ENCODE results near the gene PRMT7. TPM values are rescaled to one million over a fixed set of nuclear protein-coding genes. Genes with fewer than 3 reads are reported as not detected.

Gene PRMT7
- total RNA-seq, 1 experiment from 2014 or later: 46.4 TPM

GRCh38 chr16:68282064-68282452 lies 28.8 kb upstream of the PRMT7 start:
- Histone ChIP-seq H3K9me3 (ENCODE audit: low read length) (no peaks in the 10 kb centered on the region), H3K79me2 (ENCODE audit: low read length) (peaks cover 18% of the 10 kb centered on the region; the same call in 1 of the 2 replicates), H3F3A (ENCODE audit: low read length, unreplicated experiment) (no peaks in the 10 kb centered on the region), H3K4me3 (ENCODE audit: low read length) (no peak overlapping the region), H3K27ac (ENCODE audit: low read length) (no peak overlapping the region), H4K20me1 (ENCODE audit: low read length) (no peaks in the 10 kb centered on the region), H3K27me3 (ENCODE audit: low read length) (no peaks in the 10 kb centered on the region), H2AFZ (ENCODE audit: low read length) (no peak overlapping the region), H3K4me2 (ENCODE audit: low read length) (no peak overlapping the region), H3K9me2 (replicated peaks; ENCODE audit: low read length) (no peaks in the 10 kb centered on the region), H3K36me3 (ENCODE audit: low read depth, low read length) (peaks cover 4% of the 10 kb centered on the region; the same call in 1 of the 2 replicates), H3K9ac (ENCODE audit: low read length) (no peak overlapping the region), H3K4me1 (ENCODE audit: insufficient read depth, low read length) (0 out of 2 replicates have a peak, but pooled peaks cover under 1% of the 10 kb centered on the region)
- no peak for TF ChIP-seq EZH2phosphoT487 (IDR thresholded peaks at IDR 0.05; ENCODE audit: borderline replicate concordance, low read length)
- BruUV-seq (replicated peaks): no TSS peak
- DNase-seq (no peak), ATAC-seq (no peak)
- CTCF ChIA-PET: no interaction called here
- intact Hi-C loops (cut with micrococcal nuclease): no loop called here
- POLR2A ChIA-PET (ENCODE audit: unreplicated experiment): no interaction called here

- ATAC-seq (no peak), DNase-seq (no peak)
- H3K27ac ChIP-seq (ENCODE audit: low read length): no peak overlapping the region
- no peaks in the 10 kb centered on the region for H3K27me3 ChIP-seq (ENCODE audit: low read length)
- H3K4me3 ChIP-seq (ENCODE audit: low read length): no peak overlapping the region
- H3K4me1 ChIP-seq (ENCODE audit: insufficient read depth, low read length): peaks cover 13% of the 10 kb centered on the region
- no peaks in the 10 kb centered on the region for H3F3A ChIP-seq (ENCODE audit: low read length, unreplicated experiment)
- ChIA-PET CTCF (no interaction called here), POLR2A (ENCODE audit: unreplicated experiment) (no interaction called here)
- no peaks in the 10 kb centered on the region for H4K20me1 ChIP-seq (ENCODE audit: low read length)
- H3K36me3 ChIP-seq (ENCODE audit: low read depth, low read length): peaks cover 10% of the 10 kb centered on the region; the same call in 1 of the 2 replicates
- H3K9me2 ChIP-seq (replicated peaks; ENCODE audit: low read length): no peaks in the 10 kb centered on the region
- peaks cover 18% of the 10 kb centered on the region; the same call in 1 of the 2 replicates for H3K79me2 ChIP-seq (ENCODE audit: low read length)
- H2AFZ ChIP-seq (ENCODE audit: low read length): no peak overlapping the region
- no peak overlapping the region for H3K4me2 ChIP-seq (ENCODE audit: low read length)
- intact Hi-C loops (cut with micrococcal nuclease): no loop called here
- no peak overlapping the region for H3K9ac ChIP-seq (ENCODE audit: low read length)
- H3K9me3 ChIP-seq (ENCODE audit: low read length): no peaks in the 10 kb centered on the region
- TF ChIP-seq CTCF (conservative IDR thresholded peaks at IDR 0.05; ENCODE audit: low read depth, low read length) (no peak), EZH2phosphoT487 (IDR thresholded peaks at IDR 0.05; ENCODE audit: borderline replicate concordance, low read length) (no peak), EZH2 (IDR thresholded peaks at IDR 0.05; ENCODE audit: low read length, unreplicated experiment) (no peak)
- BruUV-seq (replicated peaks): no TSS peak
Observed at GRCh38 chr16:68283346-68283745, 27.5 kb upstream of the PRMT7 start.

GRCh38 chr16:68283801-68284598 lies 26.8 kb upstream of the PRMT7 start:
- no peak for DNase-seq
- intact Hi-C loops (cut with micrococcal nuclease): no loop called here
- ATAC-seq: no peak
- Histone ChIP-seq H4K20me1 (ENCODE audit: low read length) (no peaks in the 10 kb centered on the region), H3K79me2 (ENCODE audit: low read length) (peaks cover 18% of the 10 kb centered on the region; the same call in 1 of the 2 replicates), H3K9ac (ENCODE audit: low read length) (no peak overlapping the region), H3K27me3 (ENCODE audit: low read length) (no peaks in the 10 kb centered on the region), H3K4me3 (ENCODE audit: low read length) (no peak overlapping the region), H3K9me2 (replicated peaks; ENCODE audit: low read length) (no peaks in the 10 kb centered on the region), H3K9me3 (ENCODE audit: low read length) (no peaks in the 10 kb centered on the region), H3K27ac (ENCODE audit: low read length) (no peak overlapping the region), H3K36me3 (ENCODE audit: low read depth, low read length) (peaks cover 10% of the 10 kb centered on the region; the same call in 1 of the 2 replicates), H3K4me2 (ENCODE audit: low read length) (no peak overlapping the region), H3F3A (ENCODE audit: low read length, unreplicated experiment) (no peaks in the 10 kb centered on the region), H3K4me1 (ENCODE audit: insufficient read depth, low read length) (peaks cover 15% of the 10 kb centered on the region), H2AFZ (ENCODE audit: low read length) (no peak overlapping the region)
- POLR2A ChIA-PET (ENCODE audit: unreplicated experiment): interaction anchor here (0.6 kb wide), 1 partner anchor 20 kb away, joined by 4 read pairs; the partner anchor contains the start of gene SLC7A6
- BruUV-seq (replicated peaks): no TSS peak
- TF ChIP-seq EZH2phosphoT487 (IDR thresholded peaks at IDR 0.05; ENCODE audit: borderline replicate concordance, low read length): no peak
- no peak for TF ChIP-seq CTCF (conservative IDR thresholded peaks at IDR 0.05; ENCODE audit: low read depth, low read length)
- TF ChIP-seq EZH2 (IDR thresholded peaks at IDR 0.05; ENCODE audit: low read length, unreplicated experiment): no peak
- CTCF ChIA-PET: no interaction called here
